HepG2 (cell line): ENCODE results near the gene CPT1B.

Experiments
- IKZF4 ChIP-seq: sonication (generic); formaldehyde crosslinking; IDR thresholded peaks from 2 replicates; pipeline ENCODE4 v1.5.1; 2020; ENCODE audit warnings: borderline replicate concordance, mild to moderate bottlenecking, low read depth, missing genetic modification reagents; ENCODE audit errors: not compliant biosample characterization
- JUN ChIP-seq: sonication (generic); formaldehyde crosslinking; IDR thresholded peaks from 2 replicates; pipeline ENCODE4 v1.4.0; 2020; ENCODE audit warnings: mild to moderate bottlenecking, missing genetic modification reagents
- MAFK ChIP-seq, 2 experiments: IDR thresholded peaks in 1 of 2; conservative IDR thresholded peaks in 1 of 2; 2 replicates each; pipeline ENCODE4 v1.6.1; 2011; ENCODE audit warnings: improper control_type of control experiment in 2 of 2, low read length in 2 of 2
- NR2F2 ChIP-seq: IDR thresholded peaks from 2 replicates; pipeline ENCODE4 v1.6.1; 2012; ENCODE audit warnings: low read depth, inconsistent platforms, borderline replicate concordance
- POLR2A ChIP-seq, 2 experiments: IDR thresholded peaks; 2 replicates each; pipeline ENCODE4 v1.6.1; 2011; ENCODE audit warnings: low read depth in 2 of 2, low read length in 2 of 2, mild to moderate bottlenecking in 1 of 2, moderate library complexity in 1 of 2; ENCODE audit not compliant: insufficient read depth in 1 of 2
- POLR2AphosphoS2 ChIP-seq: IDR thresholded peaks from 2 replicates; pipeline ENCODE4 v1.6.1; 2011; ENCODE audit warnings: low read depth, low read length, improper control_type of control experiment
- SRSF9 ChIP-seq: fragments of 200-400 bp; formaldehyde crosslinking; IDR thresholded peaks from 2 replicates; pipeline ENCODE4 v1.6.1; 2018; ENCODE audit warnings: borderline replicate concordance, mild to moderate bottlenecking, low read depth, low read length; ENCODE audit not compliant: insufficient read depth, poor library complexity, severe bottlenecking
- YEATS2 ChIP-seq: sonication (generic); formaldehyde crosslinking; IDR thresholded peaks from 2 replicates; pipeline ENCODE4 v1.4.0; 2020; ENCODE audit warnings: missing genetic modification reagents, borderline replicate concordance
- ZNF550 ChIP-seq: sonication (generic); formaldehyde crosslinking; IDR thresholded peaks from 2 replicates; pipeline ENCODE4 v1.4.0; 2020; ENCODE audit warnings: mild to moderate bottlenecking, missing genetic modification reagents, borderline replicate concordance
- ZNF570 ChIP-seq: sonication (generic); formaldehyde crosslinking; IDR thresholded peaks from 2 replicates; pipeline ENCODE4 v1.4.0; 2020; ENCODE audit warnings: mild to moderate bottlenecking, missing genetic modification reagents, borderline replicate concordance
- ZNF598 ChIP-seq: sonication (generic); formaldehyde crosslinking; IDR thresholded peaks from 2 replicates; pipeline ENCODE4 v1.5.1; 2020; ENCODE audit warnings: mild to moderate bottlenecking, missing genetic modification reagents, borderline replicate concordance
- TF ChIP-seq, protein P1 (sequence below): sonication (generic); formaldehyde crosslinking; IDR thresholded peaks from 2 replicates; pipeline ENCODE4 v1.4.0; 2020; ENCODE audit warnings: missing genetic modification reagents
- TF ChIP-seq, protein P2 (sequence below): sonication (generic); formaldehyde crosslinking; IDR thresholded peaks from 2 replicates; pipeline ENCODE4 v1.8.1; 2023; ENCODE audit warnings: mild to moderate bottlenecking, missing genetic modification reagents, borderline replicate concordance
- TF ChIP-seq, protein P3 (sequence below): sonication (generic); formaldehyde crosslinking; IDR thresholded peaks from 2 replicates; pipeline ENCODE4 v1.5.0; 2020; ENCODE audit warnings: mild to moderate bottlenecking, missing genetic modification reagents, moderate library complexity

DNA sequence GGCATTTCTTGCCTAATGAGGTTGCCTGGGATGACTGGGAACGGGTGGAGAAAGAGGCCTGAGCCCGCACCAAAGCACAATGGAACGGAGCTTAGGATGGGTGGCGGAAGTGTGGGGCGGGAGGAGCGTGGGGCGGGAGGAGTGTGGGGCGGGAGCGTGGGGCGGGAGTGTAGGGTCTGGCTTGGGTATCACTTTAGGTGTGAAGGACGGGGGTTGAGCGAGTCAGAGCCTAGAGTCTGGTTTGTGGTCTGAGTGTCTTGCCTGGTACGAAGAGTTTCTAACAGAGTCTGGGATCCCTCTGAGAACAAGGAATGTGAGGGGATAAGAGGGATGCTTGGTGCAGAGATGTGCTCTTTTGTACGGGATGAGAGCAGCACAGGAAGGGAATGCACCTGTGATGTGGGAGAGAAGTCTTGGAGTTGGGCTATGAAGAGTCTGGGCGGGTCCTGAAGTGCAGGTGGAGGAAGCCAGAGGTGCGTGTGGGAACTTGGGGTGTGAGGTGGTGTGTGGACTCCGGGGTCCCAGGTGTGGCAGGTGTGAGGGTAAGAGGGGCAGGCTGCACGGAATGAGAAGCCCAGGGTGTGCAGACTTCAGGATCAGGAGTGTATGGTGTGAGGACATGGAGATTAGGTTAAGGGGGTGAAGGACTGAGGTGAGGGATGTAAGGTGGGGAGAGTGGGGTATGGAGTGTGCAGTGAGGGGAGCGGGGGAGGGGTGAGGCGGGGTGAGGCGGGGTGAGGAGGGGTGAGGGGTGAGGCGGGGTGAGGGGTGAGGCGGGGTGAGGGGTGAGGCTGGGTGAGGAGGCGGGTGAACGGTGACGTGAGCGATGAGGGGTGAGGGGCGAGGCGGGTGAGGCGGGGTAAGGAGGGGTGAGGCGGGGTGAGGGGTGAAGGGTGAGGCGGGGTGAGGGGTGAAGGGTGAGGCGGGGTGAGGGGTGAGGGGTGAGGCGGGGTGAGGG is 16.5 kb downstream of the CPT1B start:
- TF ChIP-seq ZNF598 (CRISPR knock-in tag) (no peak), ZNF570 (CRISPR knock-in tag) (no peak), SRSF9 (no peak), NR2F2 (no peak), JUN (CRISPR knock-in tag) (no peak), ZNF550 (CRISPR knock-in tag) (no peak), POLR2AphosphoS2 (no peak), IKZF4 (no peak), MAFK (conservative IDR thresholded peaks at IDR 0.05 in 1 of 2, IDR thresholded peaks at IDR 0.05 in 1 of 2; ENCODE audit: low read length in 2 of 2) (no peak), YEATS2 (CRISPR knock-in tag) (no peak), POLR2A (IDR thresholded peaks at IDR 0.05; ENCODE audit: insufficient read depth in 1 of 2, low read depth in 2 of 2, low read length in 2 of 2) (no peak)
- TF ChIP-seq, protein P1, sequence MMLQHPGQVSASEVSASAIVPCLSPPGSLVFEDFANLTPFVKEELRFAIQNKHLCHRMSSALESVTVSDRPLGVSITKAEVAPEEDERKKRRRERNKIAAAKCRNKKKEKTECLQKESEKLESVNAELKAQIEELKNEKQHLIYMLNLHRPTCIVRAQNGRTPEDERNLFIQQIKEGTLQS: no peak
- TF ChIP-seq, protein P2, sequence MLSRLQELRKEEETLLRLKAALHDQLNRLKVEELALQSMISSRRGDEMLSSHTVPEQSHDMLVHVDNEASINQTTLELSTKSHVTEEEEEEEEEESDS (CRISPR knock-in tag): no peak
- TF ChIP-seq, protein P3, sequence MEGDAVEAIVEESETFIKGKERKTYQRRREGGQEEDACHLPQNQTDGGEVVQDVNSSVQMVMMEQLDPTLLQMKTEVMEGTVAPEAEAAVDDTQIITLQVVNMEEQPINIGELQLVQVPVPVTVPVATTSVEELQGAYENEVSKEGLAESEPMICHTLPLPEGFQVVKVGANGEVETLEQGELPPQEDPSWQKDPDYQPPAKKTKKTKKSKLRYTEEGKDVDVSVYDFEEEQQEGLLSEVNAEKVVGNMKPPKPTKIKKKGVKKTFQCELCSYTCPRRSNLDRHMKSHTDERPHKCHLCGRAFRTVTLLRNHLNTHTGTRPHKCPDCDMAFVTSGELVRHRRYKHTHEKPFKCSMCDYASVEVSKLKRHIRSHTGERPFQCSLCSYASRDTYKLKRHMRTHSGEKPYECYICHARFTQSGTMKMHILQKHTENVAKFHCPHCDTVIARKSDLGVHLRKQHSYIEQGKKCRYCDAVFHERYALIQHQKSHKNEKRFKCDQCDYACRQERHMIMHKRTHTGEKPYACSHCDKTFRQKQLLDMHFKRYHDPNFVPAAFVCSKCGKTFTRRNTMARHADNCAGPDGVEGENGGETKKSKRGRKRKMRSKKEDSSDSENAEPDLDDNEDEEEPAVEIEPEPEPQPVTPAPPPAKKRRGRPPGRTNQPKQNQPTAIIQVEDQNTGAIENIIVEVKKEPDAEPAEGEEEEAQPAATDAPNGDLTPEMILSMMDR (CRISPR knock-in tag): no peak
